Sigmoid colon (tissue), 4 donors: ENCODE results near the gene NRXN3.

ENCODE experiments used
- EP300 ChIP-seq, 4 donors: sonication (generic); formaldehyde crosslinking; IDR thresholded peaks; one replicate each; pipeline ENCODE4 v1.6.1; 2017; ENCODE audit warnings: antibody characterized with exemption in 4 of 4
- POLR2A ChIP-seq, 2 donors: fragments of 450-650 bp; IDR thresholded peaks; one replicate each; pipeline ENCODE4 v1.6.1; 2016; ENCODE audit warnings: antibody characterized with exemption in 2 of 2, mild to moderate bottlenecking in 2 of 2, moderate library complexity in 2 of 2
- POLR2AphosphoS5 ChIP-seq, 4 donors: sonication (generic); formaldehyde crosslinking; IDR thresholded peaks; one replicate each; pipeline ENCODE4 v1.6.1; 2017; ENCODE audit warnings: antibody characterized with exemption in 4 of 4
- TF ChIP-seq, protein P1 (sequence below), 4 experiments: fragments of 450-650 bp in 3 of 4; fragments of 200-600 bp in 1 of 4; IDR thresholded peaks; one replicate each; pipeline ENCODE4 v1.5.1; 2016 to 2019; ENCODE audit warnings: antibody characterized with exemption in 4 of 4, mild to moderate bottlenecking in 3 of 4, moderate library complexity in 2 of 4

DNA sequence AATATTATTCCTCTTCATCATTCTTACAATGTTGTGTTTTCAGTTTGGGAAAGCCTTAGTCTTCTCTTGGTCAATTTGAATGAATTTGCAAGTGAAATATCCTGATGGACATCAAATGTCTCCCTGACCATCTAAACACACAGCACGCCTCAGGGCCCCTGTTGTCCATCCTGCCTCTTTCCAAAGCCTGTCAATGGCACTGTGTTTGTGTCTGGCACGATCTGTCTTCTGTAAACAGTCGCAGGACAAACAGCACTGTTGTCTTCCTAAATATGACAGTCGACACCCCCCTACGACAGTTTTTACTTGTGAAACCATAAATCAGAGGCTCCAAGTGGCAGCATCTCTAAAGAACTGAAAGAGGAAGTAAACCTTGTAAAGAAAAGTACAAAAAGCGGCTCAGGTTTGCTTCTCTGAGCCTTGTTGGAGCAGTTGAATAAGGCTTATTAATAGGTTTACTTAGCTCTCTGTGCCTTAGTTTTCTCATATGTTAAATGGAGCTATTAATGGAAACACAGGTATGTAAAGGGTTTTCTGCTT is 285.8 kb downstream of the NRXN3 start:
- TF ChIP-seq, protein P1, sequence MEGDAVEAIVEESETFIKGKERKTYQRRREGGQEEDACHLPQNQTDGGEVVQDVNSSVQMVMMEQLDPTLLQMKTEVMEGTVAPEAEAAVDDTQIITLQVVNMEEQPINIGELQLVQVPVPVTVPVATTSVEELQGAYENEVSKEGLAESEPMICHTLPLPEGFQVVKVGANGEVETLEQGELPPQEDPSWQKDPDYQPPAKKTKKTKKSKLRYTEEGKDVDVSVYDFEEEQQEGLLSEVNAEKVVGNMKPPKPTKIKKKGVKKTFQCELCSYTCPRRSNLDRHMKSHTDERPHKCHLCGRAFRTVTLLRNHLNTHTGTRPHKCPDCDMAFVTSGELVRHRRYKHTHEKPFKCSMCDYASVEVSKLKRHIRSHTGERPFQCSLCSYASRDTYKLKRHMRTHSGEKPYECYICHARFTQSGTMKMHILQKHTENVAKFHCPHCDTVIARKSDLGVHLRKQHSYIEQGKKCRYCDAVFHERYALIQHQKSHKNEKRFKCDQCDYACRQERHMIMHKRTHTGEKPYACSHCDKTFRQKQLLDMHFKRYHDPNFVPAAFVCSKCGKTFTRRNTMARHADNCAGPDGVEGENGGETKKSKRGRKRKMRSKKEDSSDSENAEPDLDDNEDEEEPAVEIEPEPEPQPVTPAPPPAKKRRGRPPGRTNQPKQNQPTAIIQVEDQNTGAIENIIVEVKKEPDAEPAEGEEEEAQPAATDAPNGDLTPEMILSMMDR (IDR thresholded peaks at IDR 0.05) = no peak
- no peak for TF ChIP-seq POLR2AphosphoS5 (IDR thresholded peaks at IDR 0.05)
- no peak for TF ChIP-seq POLR2A (IDR thresholded peaks at IDR 0.05)
- no peak for TF ChIP-seq EP300 (IDR thresholded peaks at IDR 0.05)
